GM18858 (cell line): Measurements from ENCODE around the gene NEK4.
A peak's percentile ranks its signal among the peaks of the same experiment; 100 is the strongest.

ENCODE experiments used
- ATAC-seq: cut with Tn5 transposase; IDR thresholded peaks from one replicate; pipeline ENCODE4 v1.9.1; 2021; ENCODE audit not compliant: unreplicated experiment

Gene NEK4

DNA sequence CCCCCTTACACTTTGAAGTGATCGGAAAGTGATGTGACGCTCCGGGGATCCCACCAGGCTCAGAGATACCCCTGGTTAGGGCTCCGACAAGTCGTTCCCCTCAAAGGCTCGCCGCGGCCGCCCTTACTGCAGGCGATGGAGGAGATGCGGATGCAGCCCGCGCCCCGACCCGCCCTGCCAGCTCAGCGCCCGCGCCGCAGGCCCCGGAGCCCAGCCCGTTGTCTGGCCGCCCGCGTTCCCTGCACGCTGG lies 65.4 kb downstream of the NEK4 start:
- ATAC-seq, result no peak

DNA sequence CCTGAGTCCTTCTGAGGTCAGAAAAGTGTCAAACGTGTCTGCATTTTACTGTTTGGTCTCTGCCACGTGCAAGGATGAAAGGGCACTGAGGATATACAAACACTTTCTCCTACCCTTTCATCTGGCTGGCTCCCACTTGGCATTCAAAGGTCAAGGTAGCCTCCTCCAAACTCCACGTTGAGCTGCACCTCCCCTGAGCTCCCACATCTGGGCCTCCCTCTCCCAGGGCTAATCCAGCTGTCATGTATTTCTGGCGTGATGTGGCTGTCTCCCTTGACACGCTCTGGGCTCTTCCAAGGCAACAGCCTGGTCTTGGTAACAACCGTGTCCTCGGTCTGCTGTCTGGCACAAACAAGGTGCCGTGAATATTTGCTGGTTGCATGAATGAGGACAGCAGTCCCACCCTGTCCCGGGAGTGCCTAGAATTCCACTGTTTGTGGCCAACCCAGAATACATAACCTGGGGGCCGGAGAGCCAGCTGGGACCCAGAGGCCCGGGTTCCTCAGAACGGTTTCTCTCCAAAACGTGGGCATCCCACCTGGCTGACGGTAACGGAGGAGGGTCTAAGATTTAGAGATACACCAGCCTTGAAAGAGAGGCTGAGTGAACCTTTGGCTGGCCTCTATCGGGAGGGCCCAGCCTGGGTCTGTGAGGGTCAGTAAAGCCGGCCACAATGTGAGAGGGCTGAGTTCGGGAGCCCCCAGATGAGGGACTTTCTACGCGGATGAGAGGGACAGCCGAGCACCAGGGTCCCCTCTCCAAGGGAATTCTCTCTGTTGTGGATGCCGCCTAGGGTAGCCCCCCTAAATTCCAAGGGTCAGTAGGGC lies 65.9 kb downstream of the NEK4 start:
- no peak for ATAC-seq

DNA sequence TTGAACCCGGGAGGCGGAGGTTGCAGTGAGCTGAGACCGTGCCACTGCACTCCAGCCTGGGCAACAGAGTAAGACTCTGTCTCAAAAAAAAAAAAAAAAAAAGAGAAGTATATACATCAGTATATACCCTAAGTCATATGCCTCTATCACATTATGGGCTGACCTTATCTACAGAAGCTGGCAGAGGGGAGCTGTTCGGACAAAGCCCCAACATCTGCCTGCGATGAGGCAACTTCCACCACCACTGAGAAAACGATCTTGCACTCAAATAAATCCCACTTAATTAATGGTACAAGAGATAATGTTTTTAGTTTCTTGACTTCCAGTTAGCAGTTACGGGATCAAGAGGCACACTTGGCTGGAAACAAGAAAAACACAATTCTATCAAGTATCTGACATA lies 67.4 kb downstream of the NEK4 start:
- ATAC-seq, result no peak

DNA sequence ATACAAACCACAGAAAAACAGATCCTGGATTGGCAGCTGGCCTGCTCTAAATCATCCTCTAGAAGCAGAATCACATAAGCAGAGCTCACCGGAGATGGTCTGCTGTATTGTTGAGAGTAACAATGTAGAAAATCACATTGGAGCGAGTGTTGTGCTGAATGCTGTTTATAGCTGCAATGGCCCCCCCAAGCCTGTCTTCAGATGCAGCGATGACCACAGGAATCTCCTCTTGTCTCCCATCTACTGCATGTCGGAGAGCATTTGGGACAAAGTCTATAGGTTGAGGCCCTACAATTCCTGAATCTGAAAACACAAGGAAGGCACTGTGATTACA lies 73.1 kb downstream of the NEK4 start:
- no peak for ATAC-seq

DNA sequence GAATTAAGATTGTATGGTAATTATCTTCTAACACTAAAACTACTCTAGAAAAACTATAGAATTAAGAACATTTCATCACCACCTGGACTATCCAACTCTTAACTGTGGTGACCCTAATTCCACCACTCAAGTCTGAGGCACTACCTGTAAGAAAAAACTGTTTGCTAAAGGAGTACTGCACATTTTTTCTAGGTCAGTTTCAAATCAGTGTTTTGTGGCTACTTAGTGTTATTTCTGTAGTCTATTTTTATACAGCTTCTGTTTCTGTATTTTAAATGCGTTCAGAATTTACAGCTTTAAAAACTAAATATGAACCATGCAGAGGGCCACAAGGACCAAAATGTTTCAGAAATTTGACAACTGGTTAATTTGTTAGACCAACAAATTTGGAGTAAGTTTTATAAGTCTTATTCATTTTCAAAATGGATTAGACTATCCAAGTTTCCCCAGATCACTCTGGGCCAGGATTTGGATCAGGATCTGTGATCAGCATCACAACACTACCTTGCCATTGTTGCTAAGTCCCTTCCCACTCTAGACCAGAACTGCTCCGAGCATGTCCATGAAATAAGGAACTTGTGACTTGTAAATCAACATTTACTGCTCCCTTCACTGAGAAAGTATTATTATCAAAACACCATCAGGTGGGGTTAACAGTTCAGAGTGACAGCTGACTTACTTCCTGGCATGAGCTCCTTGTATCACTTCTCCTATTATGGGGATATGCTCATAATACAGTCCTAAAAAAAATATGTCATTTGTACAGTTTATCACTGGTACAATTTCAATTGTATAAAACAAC lies 73.7 kb downstream of the NEK4 start:
- ATAC-seq, result no peak

DNA sequence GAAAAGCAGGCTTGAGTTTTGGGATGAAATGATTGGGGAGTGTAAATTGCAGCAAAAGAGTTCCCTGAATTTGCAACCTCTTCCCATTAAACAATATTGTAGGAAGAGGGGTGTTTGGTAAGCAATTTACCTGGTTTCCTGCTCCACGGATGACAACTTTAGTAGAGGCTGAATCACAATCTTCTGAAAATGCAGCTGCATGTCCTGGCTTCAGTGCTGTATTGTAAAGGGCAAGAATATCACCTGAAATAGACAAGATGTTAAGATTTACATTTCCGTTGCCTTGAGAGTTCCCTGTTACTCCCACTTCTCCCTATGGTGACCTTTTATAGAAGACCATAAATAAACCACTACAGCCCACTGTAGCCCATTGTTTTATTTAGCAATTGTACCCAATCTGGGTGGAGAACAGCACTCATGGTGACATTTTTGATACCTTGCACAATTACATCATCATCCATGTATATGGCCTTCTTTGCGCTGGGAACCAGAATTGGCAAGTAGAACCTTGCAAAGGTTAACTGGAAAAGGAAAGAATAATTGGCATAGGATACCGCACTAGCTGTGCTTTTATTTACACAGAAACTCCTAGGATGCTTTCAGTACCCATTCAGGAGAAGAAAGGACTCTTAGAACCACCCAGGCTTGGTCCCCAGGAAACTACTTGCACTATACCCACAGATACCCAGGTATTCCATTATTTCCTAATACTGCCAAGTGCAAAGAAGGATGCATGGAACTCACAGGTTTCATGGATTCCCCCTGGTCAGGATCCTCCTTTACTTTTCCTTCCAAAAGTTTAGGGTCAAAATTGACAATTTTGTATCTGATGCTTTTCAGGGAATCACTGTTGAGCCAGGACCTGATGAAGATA lies 74.7 kb downstream of the NEK4 start:
- ATAC-seq, result no peak

DNA sequence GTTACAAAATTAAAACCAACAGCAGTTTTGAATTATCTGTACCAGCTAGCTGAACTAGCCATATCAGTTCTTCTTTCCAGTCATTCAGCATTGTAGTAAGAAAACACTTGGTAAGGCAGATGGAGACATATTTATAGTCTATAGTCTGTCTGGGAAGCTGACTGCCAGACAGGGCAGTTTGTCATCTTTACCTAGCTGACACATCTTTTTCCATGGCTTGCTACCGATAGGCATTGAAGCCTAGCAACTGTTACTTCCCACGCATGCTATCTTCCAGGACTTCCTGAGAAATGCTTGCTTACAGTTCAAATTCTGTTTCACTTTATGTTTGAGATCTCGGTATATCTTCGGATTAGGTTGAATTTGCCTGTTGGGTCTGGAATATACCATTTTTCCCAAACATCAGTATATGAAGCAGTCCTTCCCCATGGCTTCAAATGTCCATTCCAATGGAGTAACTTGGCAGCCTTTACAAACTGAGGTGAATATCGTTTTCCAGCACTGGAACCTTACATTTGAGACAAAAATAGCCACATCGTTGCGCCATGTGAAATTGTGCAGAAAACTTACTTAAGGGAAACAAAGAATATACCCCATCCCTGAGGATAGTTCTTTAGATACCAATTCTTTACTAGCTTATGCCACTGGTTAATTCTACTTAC lies 76.1 kb downstream of the NEK4 start:
- no peak for ATAC-seq

DNA sequence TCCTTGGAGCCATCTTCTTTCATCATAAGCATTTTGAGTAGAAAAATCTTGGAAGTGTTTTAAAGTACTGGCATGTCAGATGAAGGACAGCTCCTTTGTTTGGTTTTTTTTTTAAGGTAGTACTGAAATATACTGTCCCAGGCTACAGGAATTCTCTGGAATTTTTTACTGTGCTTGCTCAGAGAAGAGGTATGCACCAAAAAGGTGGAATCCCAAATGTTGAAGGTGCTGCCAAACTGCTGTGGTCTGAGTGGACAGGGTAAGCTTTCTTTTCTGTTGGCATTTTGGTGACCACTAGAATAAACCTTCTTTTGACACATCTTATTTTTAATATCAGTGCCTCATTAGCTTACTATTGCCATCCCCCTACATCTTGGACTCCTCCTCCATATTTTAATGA lies 77.7 kb downstream of the NEK4 start:
- ATAC-seq, result no peak

DNA sequence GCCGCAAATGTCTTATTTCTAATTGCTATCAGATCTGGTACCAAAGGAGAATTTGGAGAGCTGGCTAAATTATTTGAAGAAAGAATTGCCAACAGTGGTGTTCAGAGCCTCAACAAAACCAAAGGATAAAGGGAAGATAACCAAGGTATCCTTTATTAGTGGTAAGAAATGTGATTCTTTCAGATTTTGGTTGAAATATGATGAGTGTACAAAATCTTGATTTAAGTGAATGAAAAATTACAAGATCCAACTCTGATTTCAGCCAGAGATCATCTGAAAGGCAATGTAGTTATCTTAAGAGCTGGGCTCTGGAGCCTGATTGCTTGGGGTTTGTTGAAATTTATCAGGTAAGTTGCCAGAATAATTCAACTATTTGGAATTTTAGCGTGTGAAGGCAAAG lies 80.2 kb downstream of the NEK4 start:
- no peak for ATAC-seq

DNA sequence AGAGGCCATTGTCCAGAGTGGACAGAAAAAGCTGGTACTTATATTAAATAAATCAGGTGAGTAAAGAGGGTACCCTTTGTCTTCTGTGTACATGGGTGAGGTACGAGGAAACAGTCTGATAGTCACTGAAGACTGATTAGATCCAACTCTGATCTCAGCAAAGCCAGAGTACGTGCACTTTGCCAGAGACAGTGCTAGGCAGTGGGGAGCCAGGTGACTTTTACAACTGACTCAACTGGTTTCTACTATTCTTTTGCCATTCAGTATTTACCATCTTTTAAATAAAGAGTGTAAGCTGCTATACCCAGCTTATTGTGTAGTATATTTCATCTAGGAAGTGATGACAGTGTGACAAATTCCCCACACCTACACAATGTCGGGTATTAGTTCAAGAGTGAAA lies 81.6 kb downstream of the NEK4 start:
- no peak for ATAC-seq

DNA sequence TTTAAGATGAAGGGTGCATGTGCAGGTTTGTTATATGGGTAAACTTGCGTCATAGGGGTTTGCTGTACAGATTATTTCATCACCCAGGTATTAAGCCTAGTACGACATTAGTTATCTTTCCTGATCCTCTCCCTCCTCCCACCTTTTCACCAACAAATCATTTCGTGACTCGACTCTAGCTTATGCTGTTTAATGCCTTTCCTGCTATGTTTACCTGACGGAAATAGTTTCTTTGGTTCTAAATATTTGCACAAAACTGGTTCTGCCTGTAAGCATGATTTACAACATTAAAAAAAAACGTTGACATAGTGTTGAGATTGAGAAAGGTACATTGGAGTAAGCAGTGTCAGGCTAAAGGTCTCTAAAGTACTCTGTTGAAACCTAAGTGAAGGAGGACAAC lies 82.5 kb downstream of the NEK4 start:
- ATAC-seq, result no peak

DNA sequence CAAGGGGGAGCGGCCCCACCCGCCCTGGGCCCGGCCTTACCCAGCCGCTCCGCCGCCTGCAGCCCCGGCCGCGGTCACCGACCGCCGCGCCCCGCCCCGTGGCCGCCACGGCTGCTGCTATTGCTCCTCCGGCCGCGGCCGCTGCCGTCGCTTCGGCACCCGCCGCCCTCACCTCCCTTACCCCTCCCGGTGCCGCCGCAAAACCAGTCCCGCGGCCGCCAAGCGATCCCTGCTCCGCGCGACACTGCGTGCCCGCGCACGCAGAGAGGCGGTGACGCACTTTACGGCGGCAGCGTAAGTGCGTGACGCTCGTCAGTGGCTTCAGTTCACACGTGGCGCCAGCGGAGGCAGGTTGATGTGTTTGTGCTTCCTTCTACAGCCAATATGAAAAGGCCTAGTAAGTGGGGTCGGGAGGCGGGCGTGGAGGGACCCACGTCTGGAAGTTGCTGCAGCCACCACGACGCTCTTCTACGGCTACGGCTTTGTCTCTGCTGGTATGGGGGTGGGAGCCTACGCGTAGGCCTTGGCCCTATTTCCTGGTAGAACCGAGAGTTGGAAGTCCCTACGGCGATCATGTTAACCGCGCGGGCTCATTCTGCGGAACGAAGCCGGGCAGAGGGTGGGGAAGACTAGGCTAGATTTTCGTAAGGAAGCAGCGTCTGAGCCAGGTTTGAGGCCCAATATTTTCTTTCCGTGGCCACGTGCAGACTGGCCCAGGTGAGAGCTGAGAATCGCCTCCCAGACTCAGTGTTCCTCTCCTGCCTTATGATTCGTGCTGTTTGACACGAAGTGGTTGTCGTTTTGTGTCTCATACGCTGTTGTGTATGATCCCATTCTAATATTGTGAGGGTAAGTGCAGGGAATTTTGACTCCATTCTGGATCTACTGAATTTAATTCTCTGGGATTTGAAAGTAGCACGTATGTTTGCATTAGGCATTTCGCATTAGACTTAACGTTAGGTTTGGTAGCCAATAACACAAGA lies 84.7 kb downstream of the NEK4 start, which contains the start of the genes GNL3 and PBRM1:
TSS of gene GNL3 (plus strand) at position 324 of the 983 bp plus-strand sequence. CDS start at position 385, 61 bp downstream.
TSS of gene PBRM1 (minus strand) at position 205 of the 983 bp plus-strand sequence.
- ATAC-seq, result peak; percentile 66

DNA sequence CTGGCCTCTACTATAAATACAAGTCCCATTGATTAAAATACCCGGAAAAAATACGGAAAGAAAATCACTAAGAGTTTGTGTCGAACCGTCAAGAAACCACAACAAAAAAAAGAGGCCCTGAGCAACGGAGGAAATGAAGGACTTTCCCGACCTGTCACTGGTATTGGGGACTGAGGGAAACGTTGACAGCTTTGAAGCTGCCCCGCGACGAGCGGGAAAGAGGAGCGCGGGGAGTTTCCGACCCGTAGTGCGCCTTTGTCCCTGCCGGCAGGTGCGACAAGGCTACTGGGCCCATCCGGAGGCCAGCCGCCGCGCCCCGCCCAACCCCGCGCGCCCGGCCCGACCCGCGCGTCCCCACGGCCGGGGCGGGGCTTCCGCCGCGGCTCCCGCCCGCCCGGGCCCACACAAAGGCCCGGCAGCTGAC lies 85.4 kb downstream of the NEK4 start:
- peak; percentile 44 for ATAC-seq

DNA sequence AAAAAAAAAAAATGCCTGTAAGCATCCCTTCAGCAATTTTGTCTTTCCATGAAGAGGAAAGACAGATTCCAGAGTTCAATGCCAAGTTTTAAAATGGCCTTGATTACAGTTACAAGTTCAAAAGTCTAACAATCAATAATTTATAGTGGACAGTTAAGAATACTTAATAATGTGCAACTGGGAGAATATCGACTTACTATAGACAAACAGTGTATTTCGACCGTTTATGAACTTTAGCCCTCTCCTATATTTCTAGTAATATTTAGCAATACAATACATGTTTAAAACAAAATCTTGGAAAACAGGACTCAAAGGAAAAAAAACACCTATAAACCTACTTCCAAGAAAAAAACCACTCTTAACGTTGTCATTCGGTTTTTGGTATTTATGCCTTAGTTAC lies 86.6 kb downstream of the NEK4 start:
- no peak for ATAC-seq

DNA sequence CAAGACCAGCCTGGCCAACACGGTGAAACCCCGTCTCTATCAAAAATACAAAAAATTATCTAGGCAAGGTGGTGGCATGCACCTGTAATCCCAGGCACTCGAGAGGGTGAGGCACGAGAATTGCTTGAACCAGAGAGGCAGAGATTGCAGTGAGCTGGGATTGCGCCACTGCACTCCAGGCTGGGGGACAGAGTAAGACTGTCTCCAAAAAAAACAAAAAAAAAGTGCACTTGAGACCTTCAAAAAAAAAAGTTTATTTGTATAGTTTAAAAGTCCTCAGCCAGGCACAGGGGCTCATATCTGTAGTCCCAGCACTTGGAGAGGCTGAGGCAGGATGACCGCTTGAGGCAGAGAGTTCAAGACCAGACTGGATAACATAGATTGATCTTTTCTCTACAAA lies 87.1 kb downstream of the NEK4 start:
- no peak for ATAC-seq

DNA sequence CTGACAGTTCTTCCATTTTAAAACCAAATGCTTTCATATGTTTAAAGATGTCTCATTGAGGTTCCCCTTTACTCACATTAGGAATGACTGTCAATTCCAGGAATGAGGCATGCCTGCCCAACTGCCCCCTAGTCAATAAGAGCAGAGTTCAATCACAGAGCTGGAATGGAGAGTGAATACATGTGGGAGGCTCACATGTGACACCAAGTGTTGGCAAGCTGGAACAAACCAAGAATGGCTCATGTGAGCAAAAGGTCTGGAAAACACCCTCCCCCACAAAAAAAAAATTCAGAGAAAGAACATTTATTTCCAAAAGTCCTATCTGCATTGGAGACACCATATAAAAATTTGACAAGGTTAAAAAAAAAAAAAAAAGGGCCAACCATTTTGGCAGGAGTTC lies 88.7 kb downstream of the NEK4 start:
- no peak for ATAC-seq

DNA sequence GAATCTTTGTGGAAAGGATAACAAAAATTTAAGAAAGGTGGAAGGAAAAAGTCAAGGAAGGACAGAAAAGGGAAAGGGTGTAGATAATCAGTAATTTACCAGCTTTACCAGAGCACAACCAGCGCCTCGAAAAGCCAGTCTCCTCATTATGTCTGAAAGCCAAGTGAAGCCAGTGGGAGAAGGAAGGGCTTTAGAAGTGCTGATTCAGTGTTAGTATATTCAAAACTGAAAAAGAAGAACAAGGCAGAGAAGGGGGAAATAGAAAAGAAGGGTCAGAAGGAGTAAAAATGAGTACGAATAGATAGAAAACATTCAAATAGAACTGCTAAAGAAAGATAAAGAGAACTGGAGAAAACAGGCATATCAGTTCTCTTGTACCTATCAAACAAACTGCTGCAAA lies 89.1 kb downstream of the NEK4 start:
- no peak for ATAC-seq

DNA sequence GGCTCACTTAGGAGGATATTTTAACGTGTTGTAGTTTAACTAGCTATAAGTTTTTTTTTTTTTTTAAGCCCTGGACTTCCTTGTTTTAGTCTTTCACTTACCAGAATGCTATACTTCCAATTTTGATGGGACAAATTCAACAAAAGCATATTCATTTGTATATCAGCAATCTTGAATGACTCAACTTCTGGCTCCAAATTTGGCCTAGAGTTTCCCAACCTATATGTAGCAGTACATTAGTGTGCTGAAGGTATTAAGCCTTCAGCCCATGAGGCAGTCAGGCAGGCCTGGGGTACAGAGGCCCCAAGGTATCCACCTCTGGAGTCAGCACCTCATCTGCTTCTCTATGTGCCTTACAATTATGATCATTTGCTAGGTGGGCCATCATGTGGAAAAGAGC lies 90.9 kb downstream of the NEK4 start:
- ATAC-seq, result no peak

DNA sequence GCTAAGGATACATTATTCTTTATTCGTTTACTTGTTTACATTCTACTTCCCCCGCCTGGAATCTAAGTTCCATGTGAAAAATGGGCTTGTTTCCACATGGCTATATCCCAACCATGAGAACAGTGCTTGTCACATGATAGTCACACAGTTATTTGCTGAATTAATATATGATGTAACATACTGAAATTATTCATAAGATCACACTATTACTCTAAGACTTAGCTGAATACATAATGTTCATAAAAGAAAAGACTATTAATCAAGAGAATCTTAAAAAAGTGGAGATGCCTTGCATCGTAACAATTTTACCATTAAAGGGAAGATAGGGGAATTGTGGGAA lies 91.6 kb downstream of the NEK4 start:
- no peak for ATAC-seq
